PFSK-1 (cell line): ENCODE results near the gene SHTN1.

Source experiments
- FOXP2 ChIP-seq: optimal IDR thresholded peaks from 2 replicates; pipeline ENCODE3; 2011; ENCODE audit warnings: borderline replicate concordance, control low read depth, inconsistent platforms; ENCODE audit not compliant: insufficient read depth; ENCODE audit errors: extremely low read length, extremely low read depth
- POLR2AphosphoS5 ChIP-seq: IDR thresholded peaks from 2 replicates; pipeline ENCODE4 v1.6.1; 2012; ENCODE audit warnings: low read depth, mild to moderate bottlenecking, control low read depth, low read length, moderate library complexity
- SIN3A ChIP-seq: IDR thresholded peaks from 2 replicates; pipeline ENCODE4 v1.6.1; 2012; ENCODE audit warnings: mild to moderate bottlenecking, low read length, moderate library complexity, borderline replicate concordance; ENCODE audit not compliant: insufficient read depth
- TAF1 ChIP-seq: IDR thresholded peaks from 2 replicates; pipeline ENCODE4 v1.6.1; 2012; ENCODE audit warnings: low read length, control low read depth, borderline replicate concordance; ENCODE audit not compliant: insufficient read depth
- TF ChIP-seq, protein P1 (sequence below), 2 experiments: IDR thresholded peaks; 2 replicates each; pipeline versions ENCODE4 v1.6.1 to v1.8.0; 2011 to 2012; ENCODE audit warnings: low read depth in 2 of 2, low read length in 2 of 2, control low read depth in 1 of 2, inconsistent platforms in 1 of 2, mild to moderate bottlenecking in 1 of 2, moderate library complexity in 1 of 2; ENCODE audit not compliant: insufficient read depth in 1 of 2

Gene SHTN1

DNA sequence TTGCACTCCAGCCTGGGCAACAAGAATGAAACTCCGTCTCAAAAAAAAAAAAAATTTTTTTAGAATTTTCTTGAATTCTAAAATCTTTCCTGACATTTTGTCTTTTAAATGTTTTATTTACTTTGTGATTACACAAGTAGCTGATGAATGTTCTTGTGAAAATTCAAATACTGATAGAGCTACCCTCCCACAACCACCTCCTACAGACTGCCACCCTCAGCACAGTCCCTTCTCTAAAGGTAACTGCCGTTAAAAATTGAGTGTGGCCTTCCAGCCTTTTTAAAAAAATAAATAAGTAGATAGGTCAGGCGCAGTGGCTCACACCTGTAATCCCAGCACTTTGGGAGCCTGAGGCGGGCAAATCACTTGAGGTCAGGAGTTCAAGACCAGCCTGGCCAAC is 140.6 kb downstream of the SHTN1 start:
- TF ChIP-seq TAF1 (no peak), SIN3A (no peak), FOXP2 (no peak)
- TF ChIP-seq, protein P1, sequence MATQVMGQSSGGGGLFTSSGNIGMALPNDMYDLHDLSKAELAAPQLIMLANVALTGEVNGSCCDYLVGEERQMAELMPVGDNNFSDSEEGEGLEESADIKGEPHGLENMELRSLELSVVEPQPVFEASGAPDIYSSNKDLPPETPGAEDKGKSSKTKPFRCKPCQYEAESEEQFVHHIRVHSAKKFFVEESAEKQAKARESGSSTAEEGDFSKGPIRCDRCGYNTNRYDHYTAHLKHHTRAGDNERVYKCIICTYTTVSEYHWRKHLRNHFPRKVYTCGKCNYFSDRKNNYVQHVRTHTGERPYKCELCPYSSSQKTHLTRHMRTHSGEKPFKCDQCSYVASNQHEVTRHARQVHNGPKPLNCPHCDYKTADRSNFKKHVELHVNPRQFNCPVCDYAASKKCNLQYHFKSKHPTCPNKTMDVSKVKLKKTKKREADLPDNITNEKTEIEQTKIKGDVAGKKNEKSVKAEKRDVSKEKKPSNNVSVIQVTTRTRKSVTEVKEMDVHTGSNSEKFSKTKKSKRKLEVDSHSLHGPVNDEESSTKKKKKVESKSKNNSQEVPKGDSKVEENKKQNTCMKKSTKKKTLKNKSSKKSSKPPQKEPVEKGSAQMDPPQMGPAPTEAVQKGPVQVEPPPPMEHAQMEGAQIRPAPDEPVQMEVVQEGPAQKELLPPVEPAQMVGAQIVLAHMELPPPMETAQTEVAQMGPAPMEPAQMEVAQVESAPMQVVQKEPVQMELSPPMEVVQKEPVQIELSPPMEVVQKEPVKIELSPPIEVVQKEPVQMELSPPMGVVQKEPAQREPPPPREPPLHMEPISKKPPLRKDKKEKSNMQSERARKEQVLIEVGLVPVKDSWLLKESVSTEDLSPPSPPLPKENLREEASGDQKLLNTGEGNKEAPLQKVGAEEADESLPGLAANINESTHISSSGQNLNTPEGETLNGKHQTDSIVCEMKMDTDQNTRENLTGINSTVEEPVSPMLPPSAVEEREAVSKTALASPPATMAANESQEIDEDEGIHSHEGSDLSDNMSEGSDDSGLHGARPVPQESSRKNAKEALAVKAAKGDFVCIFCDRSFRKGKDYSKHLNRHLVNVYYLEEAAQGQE (IDR thresholded peaks at IDR 0.05; ENCODE audit: insufficient read depth in 1 of 2, low read depth in 2 of 2, low read length in 2 of 2), result no peak

DNA sequence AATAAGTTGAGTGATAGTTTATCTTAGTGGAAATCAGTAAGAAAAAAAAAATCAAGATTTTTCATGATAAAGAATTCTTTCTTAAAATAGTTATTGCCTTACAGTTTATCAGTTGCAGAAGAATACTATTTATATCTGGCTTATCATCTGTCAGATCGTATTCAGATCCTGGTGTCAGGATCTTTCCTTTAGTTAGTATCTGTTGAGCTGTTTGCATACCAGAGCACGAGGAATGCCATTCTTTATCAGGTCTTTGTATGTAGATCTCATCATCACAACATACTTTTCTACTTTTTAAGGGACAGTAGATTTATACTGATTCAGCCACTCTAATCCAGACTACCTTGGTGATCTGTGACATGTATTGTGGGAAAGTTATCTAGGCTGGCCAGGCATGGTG is 143.2 kb downstream of the SHTN1 start:
- TF ChIP-seq SIN3A (no peak), FOXP2 (no peak), TAF1 (no peak), POLR2AphosphoS5 (no peak)
- TF ChIP-seq, protein P1 (IDR thresholded peaks at IDR 0.05; ENCODE audit: insufficient read depth in 1 of 2, low read depth in 2 of 2, low read length in 2 of 2), result no peak

DNA sequence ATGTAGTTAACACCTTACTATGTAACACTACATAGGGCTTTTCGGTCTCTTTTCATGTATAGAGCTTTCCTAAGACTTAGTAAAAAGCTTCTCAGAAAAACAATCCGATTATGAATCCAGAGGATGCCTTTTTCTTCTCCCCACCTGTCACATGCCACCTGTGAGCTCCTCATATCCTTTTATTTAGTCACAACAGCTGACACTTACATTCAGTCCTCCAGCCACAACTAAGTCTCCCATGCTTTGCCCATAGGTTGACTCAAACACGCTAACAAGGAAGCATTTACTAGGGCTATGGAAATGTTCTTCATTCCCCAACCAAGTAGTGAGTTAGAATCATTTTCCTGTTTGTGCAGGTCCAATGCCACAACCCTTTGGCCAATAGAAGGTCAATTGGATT is 147.8 kb downstream of the SHTN1 start:
- TF ChIP-seq, protein P1 (IDR thresholded peaks at IDR 0.05; ENCODE audit: insufficient read depth in 1 of 2, low read depth in 2 of 2, low read length in 2 of 2), result no peak
- TF ChIP-seq SIN3A (no peak), FOXP2 (no peak), TAF1 (no peak), POLR2AphosphoS5 (no peak)

DNA sequence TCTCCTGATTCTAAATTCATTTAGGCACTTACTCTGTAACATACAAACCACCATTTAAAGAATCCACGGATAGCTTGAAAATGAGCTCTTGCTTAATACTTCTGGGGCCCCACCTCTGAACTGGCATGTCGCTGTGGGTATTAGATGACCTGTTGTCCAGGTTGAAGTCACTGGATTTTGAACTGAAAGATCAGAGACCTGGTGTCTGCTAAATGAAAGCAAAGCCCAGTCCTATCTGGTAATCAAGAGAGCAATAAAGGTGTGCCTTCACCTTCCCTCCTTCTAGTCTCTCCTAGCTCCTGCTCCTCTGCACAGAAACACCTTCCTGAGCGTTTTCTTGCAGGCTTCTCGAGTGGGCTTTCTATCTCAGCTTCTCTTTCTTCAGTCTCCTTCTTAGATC is 151.3 kb downstream of the SHTN1 start:
- TF ChIP-seq SIN3A, result no peak
- no peak for TF ChIP-seq FOXP2

DNA sequence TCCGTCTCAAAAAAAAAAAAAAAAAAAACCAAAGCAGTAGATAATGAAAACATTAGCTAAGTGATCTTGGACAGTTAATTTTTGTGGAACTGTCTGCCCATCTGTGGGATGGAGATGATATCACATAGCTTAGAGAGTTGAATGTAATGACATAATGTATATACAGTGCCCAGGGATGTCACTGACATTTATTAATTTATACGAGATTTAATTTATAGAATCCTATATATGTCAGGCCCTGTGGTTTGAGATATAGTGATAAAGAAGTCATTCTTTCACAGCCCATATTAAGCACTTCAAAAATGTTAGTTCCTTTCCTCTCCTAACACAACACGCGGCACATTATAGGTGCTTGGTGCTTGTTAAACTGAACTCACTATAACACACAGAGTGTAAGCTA is 151.7 kb downstream of the SHTN1 start:
- TF ChIP-seq TAF1 (no peak), POLR2AphosphoS5 (no peak), FOXP2 (no peak), SIN3A (no peak)
- TF ChIP-seq, protein P1 (IDR thresholded peaks at IDR 0.05; ENCODE audit: insufficient read depth in 1 of 2, low read depth in 2 of 2, low read length in 2 of 2), result no peak
